C4-2B (cell line): ENCODE results near the gene IRF2BP1.

Experiments used
- CTCF ChIP-seq: fragments of 450-650 bp; conservative IDR thresholded peaks from 2 replicates; pipeline ENCODE4 v1.5.1; 2017; ENCODE audit warnings: mild to moderate bottlenecking
- ZFX ChIP-seq: fragments of 450-650 bp; IDR thresholded peaks from 2 replicates; pipeline ENCODE4 v1.6.1; 2017

- TF ChIP-seq CTCF (no peak), ZFX (no peak)
Measured at GRCh38 chr19:45842198-45842597, 43.7 kb downstream of the IRF2BP1 start.
